ENCODE measurements around the gene PRKN.
"Not testable (repeated sequence)": the region's sequence is repeated elsewhere in the genome, so short reads cannot be mapped to it uniquely, and the experiment has no call there.

Gene PRKN

DNA sequence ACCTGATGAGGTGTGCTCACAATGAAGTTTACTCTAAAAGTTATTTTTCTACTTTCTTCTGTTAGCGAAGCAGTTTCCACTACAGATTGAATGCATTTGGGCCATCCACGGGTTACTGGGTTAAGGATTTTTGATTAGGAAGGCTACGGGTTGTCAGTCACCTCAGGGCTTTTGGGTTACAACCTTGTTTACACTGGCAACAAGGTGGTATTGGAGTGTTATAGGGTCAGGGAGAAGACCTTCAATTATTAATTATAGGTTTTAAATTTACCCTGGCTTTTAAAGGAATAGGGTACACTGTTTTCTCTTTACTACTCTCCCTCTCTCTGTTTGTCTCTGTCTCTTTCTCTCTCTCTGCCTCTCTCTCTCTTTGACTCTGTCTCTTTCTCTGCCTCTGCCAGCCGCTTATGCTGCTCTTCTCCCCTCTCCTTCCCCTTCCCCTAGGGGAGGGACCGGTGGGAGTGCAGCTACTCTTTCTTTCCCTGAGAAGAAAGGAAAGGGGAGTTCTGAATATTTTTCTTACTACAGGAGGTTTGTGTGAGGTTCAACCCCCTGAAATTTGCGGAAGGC, 1413.5 kb downstream of the PRKN start:
- FAIRE-seq, result no peak

DNA sequence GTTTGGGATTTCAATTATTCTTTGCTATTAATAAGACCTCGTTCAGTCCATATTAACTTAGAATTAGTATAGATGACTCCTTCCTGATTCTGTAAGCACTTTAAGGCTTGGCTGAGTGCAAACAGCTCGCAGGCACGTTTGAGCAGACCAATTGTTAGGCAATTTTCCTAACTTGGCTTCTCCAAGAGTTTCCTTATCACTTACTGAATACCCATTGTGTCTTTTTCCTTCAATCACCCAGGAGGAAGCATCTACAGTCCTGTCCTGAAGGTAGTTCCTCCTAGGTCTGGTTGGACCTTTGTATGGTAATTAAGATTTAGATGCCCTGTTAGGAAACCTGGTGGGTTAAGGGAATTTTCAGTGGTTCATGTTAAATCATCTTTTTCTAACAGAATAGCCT, 1414.1 kb downstream of the PRKN start:
- not testable (repeated sequence) for FAIRE-seq

GRCh38 chr6:161309774-161310173, 1417.8 kb downstream of the PRKN start:
- not testable (repeated sequence) for FAIRE-seq

DNA sequence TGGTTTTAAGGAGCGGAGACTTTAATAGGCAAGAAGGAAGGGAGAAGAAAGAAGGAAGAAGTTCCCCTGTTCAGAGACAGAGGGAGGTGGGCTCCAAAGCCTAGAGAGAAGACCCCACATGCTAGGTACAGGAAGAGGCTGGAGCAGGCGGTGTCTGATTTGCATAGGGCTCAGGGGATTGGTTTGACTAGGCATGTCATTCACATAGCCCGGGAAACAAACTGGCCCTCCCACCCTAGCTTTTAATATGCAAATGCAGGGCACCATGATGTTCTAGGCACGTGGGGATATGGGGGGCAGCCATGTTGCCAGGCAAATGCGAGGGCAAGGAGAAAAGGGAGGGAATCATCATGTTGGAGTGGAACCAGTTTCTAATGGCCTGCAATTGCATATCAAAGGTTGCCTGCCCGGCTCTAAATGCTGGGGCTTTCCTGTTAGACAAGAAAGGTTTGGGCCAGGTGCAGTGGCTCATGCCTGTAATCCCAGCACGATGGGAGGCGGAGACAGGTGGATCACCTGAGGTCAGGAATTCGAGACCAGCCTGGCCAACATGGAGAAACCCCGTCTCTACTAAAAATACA, 1419.4 kb downstream of the PRKN start:
- no peak for FAIRE-seq

DNA sequence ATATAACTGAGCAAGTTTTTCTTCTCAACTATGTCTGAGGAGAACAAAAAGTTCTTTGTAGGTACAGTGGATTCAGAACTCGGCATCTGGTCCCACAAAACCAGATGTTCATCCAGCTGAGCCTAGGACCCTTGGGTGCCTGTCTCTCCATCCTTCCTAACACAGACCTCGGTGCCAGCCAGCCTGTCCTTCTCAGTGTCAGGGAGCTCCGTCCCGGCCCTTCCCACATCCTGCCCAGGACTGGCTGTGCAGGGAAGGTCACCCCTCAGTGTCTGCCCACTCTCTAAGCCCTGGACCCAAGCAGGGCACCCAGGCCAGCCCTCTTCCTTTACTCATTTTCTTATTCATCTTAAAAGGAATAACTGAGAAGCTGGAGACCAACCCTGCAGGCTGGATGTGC, 1421.7 kb downstream of the PRKN start:
- no peak for FAIRE-seq

- no peak for FAIRE-seq
Measured at GRCh38 chr6:161303628-161304340, 1423.8 kb downstream of the PRKN start.

DNA sequence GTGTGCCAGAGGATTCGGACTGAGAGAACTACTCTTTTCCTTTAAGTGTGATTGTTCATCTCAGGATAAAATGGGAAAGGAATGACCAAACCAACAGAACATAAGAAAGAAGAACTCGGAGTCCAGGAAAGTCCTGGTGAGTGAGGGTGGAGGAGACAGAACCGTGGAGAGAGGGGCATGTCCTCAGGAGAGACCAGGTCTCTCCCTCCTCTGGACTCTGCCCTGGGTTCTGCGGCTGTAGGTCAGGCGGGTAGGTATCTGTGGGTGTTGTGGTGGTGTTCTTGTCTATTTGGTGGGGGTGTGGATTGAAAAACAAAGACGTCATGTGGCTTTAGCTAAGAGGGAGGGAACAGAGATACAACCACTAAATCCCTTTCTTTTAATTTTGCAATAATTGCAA, 1424.6 kb downstream of the PRKN start:
- no peak for FAIRE-seq

GRCh38 chr6:161301338-161301737, 1426.2 kb downstream of the PRKN start:
- no peak for FAIRE-seq

- no peak for FAIRE-seq
Measured at GRCh38 chr6:161300823-161301222, 1426.7 kb downstream of the PRKN start.

GRCh38 chr6:161299726-161300125, 1427.8 kb downstream of the PRKN start:
- FAIRE-seq, result no peak

All from A204.1 (cell line).